HepG2 (cell line): ENCODE results near the gene MKS1. TPM values are rescaled to one million over a fixed set of nuclear protein-coding genes. Genes with fewer than 3 reads are reported as not detected.
A peak's percentile ranks its signal among the peaks of the same experiment; 100 is the strongest.

Source experiments
- ARNTL ChIP-seq: sonication (generic); formaldehyde crosslinking; IDR thresholded peaks from 2 replicates; pipeline ENCODE4 v1.4.0; 2020; ENCODE audit warnings: mild to moderate bottlenecking, missing genetic modification reagents
- CREM ChIP-seq, 2 experiments: sonication (generic) in 1 of 2; formaldehyde crosslinking in 1 of 2; IDR thresholded peaks; 2 replicates each; pipeline versions ENCODE4 v1.4.0 to v1.6.1; 2016 to 2020; ENCODE audit warnings: antibody characterized with exemption in 1 of 2, mild to moderate bottlenecking in 1 of 2, missing genetic modification reagents in 1 of 2
- DPF2 ChIP-seq: sonication (generic); formaldehyde crosslinking; IDR thresholded peaks from 2 replicates; pipeline ENCODE4 v1.4.0; 2020; ENCODE audit warnings: mild to moderate bottlenecking, low read depth, missing genetic modification reagents, borderline replicate concordance
- EP300 ChIP-seq, 3 experiments: sonication (generic) in 1 of 3; formaldehyde crosslinking in 1 of 3; IDR thresholded peaks; 2 replicates each; pipeline versions ENCODE4 v1.5.1 to v1.6.1; 2011 to 2020; ENCODE audit warnings: low read depth in 2 of 3, low read length in 2 of 3, borderline replicate concordance in 1 of 3, improper control_type of control experiment in 1 of 3, mild to moderate bottlenecking in 1 of 3, missing genetic modification reagents in 1 of 3, moderate library complexity in 1 of 3
- HOXA9 ChIP-seq: sonication (generic); formaldehyde crosslinking; IDR thresholded peaks from 2 replicates; pipeline ENCODE4 v1.8.1; 2022; ENCODE audit warnings: missing genetic modification reagents, mild to moderate bottlenecking, moderate library complexity, borderline replicate concordance
- NBN ChIP-seq: fragments of 450-650 bp; conservative IDR thresholded peaks from 2 replicates; pipeline ENCODE4 v1.6.1; 2017
- NFYB ChIP-seq: sonication (generic); formaldehyde crosslinking; IDR thresholded peaks from 2 replicates; pipeline ENCODE4 v1.4.0; 2020; ENCODE audit warnings: missing genetic modification reagents
- SIN3A ChIP-seq: IDR thresholded peaks from 2 replicates; pipeline ENCODE4 v1.6.1; 2011; ENCODE audit warnings: low read depth, mild to moderate bottlenecking, control low read depth, low read length, borderline replicate concordance
- SP1 ChIP-seq, 2 experiments: fragments of 450-650 bp in 1 of 2; sonication (generic) in 1 of 2; formaldehyde crosslinking in 1 of 2; IDR thresholded peaks; 2 replicates each; pipeline versions ENCODE4 v1.4.0 to v1.6.1; 2016 to 2020; ENCODE audit warnings: missing genetic modification reagents in 1 of 2
- TBX3 ChIP-seq: fragments of 450-650 bp; IDR thresholded peaks from 2 replicates; pipeline ENCODE4 v1.6.1; 2017; ENCODE audit warnings: antibody characterized with exemption, mild to moderate bottlenecking, inconsistent platforms, borderline replicate concordance
- TCF7 ChIP-seq: sonication (generic); IDR thresholded peaks from 2 replicates; pipeline ENCODE4 v1.6.1; 2016; ENCODE audit warnings: antibody characterized with exemption, low read depth
- ZBTB21 ChIP-seq: sonication (generic); formaldehyde crosslinking; IDR thresholded peaks from 2 replicates; pipeline ENCODE4 v1.4.0; 2020; ENCODE audit warnings: missing genetic modification reagents
- ZFP41 ChIP-seq: sonication (generic); formaldehyde crosslinking; IDR thresholded peaks from 2 replicates; pipeline ENCODE4 v1.4.0; 2020; ENCODE audit warnings: mild to moderate bottlenecking, missing genetic modification reagents, borderline replicate concordance
- ZFP82 ChIP-seq: sonication (generic); formaldehyde crosslinking; IDR thresholded peaks from 2 replicates; pipeline ENCODE4 v1.5.1; 2020; ENCODE audit warnings: mild to moderate bottlenecking, missing genetic modification reagents, borderline replicate concordance
- ZMYM4 ChIP-seq: sonication (generic); formaldehyde crosslinking; IDR thresholded peaks from 2 replicates; pipeline ENCODE4 v1.8.1; 2023; ENCODE audit warnings: mild to moderate bottlenecking, missing genetic modification reagents
- ZNF350 ChIP-seq: sonication (generic); formaldehyde crosslinking; IDR thresholded peaks from 2 replicates; pipeline ENCODE4 v1.4.0; 2020; ENCODE audit warnings: mild to moderate bottlenecking, low read depth, missing genetic modification reagents, borderline replicate concordance
- ZNF431 ChIP-seq: sonication (generic); formaldehyde crosslinking; IDR thresholded peaks from 2 replicates; pipeline ENCODE4 v1.9.0; 2022; ENCODE audit warnings: missing genetic modification reagents, low read depth, mild to moderate bottlenecking, borderline replicate concordance
- ZNF441 ChIP-seq: sonication (generic); formaldehyde crosslinking; IDR thresholded peaks from 2 replicates; pipeline ENCODE4 v1.7.0; 2021; ENCODE audit warnings: missing genetic modification reagents, borderline replicate concordance
- ZNF781 ChIP-seq: sonication (generic); formaldehyde crosslinking; IDR thresholded peaks from 2 replicates; pipeline ENCODE4 v1.5.1; 2020; ENCODE audit warnings: borderline replicate concordance, mild to moderate bottlenecking, missing genetic modification reagents; ENCODE audit errors: not compliant biosample characterization
- polyA plus RNA-seq, 8 experiments: library from polyadenylated mRNA; depleted of rRNA in 3 of 8; stranded (reverse) in 7 of 8; unstranded in 1 of 8; fragments of >200 nt; fragmentation: Illumina TruSeq in 4 of 8; extraction: Trizol in 4 of 8; gene quantifications; 2 replicates each; pipeline versions ENCODE4 v1.2.1 to v1.2.3, GENCODE V29; 2011 to 2016; ENCODE audit warnings: low read depth in 4 of 8, missing spikeins in 1 of 8, mixed read lengths in 1 of 8; ENCODE audit not compliant: insufficient read depth in 1 of 8
- total RNA-seq, 5 experiments: library from RNA; depleted of rRNA; stranded (reverse); fragments of >200 nt; fragmentation: Illumina TruSeq; extraction: Trizol; gene quantifications; 2 replicates each; pipeline ENCODE4 v1.2.3, GENCODE V29; 2016; ENCODE audit warnings: low read depth in 1 of 5
- TF ChIP-seq, protein P1 (sequence below): sonication (generic); formaldehyde crosslinking; conservative IDR thresholded peaks from 2 replicates; pipeline ENCODE4 v1.4.0; 2020; ENCODE audit warnings: missing genetic modification reagents
- TF ChIP-seq, protein P2 (sequence below): sonication (generic); formaldehyde crosslinking; IDR thresholded peaks from 2 replicates; pipeline ENCODE4 v1.5.0; 2020; ENCODE audit warnings: mild to moderate bottlenecking, missing genetic modification reagents
- TF ChIP-seq, protein P3 (sequence below): sonication (generic); formaldehyde crosslinking; IDR thresholded peaks from 2 replicates; pipeline ENCODE4 v1.4.0; 2020; ENCODE audit warnings: missing genetic modification reagents
- TF ChIP-seq, protein P4 (sequence below): sonication (generic); formaldehyde crosslinking; IDR thresholded peaks from 2 replicates; pipeline ENCODE4 v1.4.0; 2020; ENCODE audit warnings: mild to moderate bottlenecking, low read depth, missing genetic modification reagents

Gene MKS1
- total and polyA plus RNA-seq, 2 of the 13 experiments (the other 11 are each of a cell fraction or from before 2014, with no cell fraction given), result 16.1 to 26.3 TPM

DNA sequence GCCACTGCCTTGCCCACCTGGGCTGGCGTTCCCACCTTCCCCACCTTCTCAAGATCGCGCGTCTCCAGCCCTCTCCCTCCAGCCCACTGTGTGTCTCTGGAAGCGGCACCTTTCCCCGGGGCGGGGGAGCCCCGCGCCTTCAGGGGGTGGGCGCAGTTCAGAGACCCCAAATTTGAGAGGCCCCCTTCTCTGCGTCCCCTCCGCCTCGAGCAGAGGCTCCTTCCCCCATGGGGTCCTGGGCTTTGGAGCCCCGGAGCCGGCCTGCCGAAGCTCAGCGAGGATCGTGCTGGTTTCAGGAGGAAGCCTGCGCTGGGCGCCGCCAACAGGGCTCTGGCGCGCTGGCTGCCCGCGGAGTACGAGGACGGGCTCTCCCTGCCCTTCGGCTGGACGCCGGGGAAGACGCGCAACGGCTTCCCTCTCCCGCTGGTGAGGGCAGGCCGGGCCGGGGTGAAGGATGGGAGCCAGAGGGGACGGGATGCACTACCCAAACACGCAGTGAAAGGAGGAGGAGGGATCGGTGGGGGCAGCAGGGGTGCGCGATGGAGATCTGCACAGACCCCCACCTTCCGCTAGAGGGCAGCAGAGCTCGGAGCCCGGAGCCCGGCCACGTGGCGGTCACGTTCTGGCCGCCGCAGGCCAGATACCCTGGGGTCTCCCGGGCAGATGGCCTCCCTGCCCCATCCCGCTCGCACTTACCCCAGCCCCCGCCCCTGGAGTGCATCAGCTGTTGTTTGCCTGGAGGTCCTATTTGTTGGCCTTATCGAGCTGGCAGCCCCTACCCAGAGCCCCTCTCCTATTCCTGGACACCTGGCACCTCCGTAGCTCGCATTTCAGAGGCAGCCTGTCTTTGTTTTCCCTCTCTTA, 30.4 kb upstream of the MKS1 start (continued):
- TF ChIP-seq, protein P1, sequence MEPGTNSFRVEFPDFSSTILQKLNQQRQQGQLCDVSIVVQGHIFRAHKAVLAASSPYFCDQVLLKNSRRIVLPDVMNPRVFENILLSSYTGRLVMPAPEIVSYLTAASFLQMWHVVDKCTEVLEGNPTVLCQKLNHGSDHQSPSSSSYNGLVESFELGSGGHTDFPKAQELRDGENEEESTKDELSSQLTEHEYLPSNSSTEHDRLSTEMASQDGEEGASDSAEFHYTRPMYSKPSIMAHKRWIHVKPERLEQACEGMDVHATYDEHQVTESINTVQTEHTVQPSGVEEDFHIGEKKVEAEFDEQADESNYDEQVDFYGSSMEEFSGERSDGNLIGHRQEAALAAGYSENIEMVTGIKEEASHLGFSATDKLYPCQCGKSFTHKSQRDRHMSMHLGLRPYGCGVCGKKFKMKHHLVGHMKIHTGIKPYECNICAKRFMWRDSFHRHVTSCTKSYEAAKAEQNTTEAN (CRISPR knock-in tag), result peak; percentile 88
- TF ChIP-seq TCF7 (no peak), SIN3A (no peak), ARNTL (CRISPR knock-in tag) (peak; percentile 61; the same call in 1 of the 2 replicates), ZNF350 (CRISPR knock-in tag) (peak; percentile 69), CREM (IDR thresholded peaks at IDR 0.05) (no peak), CREM (CRISPR knock-in tag; IDR thresholded peaks at IDR 0.05) (no peak), SP1 (IDR thresholded peaks at IDR 0.05) (no peak), SP1 (CRISPR knock-in tag; IDR thresholded peaks at IDR 0.05) (no peak), ZMYM4 (CRISPR knock-in tag) (peak; percentile 48; the same call in 1 of the 2 replicates), HOXA9 (peak; percentile 76; the same call in 1 of the 2 replicates), TBX3 (no peak), ZFP41 (CRISPR knock-in tag) (peak; percentile 90; the same call in 1 of the 2 replicates), ZNF781 (CRISPR knock-in tag) (peak; percentile 94), ZNF431 (CRISPR knock-in tag) (peak; percentile 77; the same call in 1 of the 2 replicates), EP300 (IDR thresholded peaks at IDR 0.05; ENCODE audit: low read depth in 2 of 2, low read length in 2 of 2) (no peak), EP300 (CRISPR knock-in tag; IDR thresholded peaks at IDR 0.05; ENCODE audit: borderline replicate concordance) (peak; percentile 32; the same call in 1 of the 2 replicates), NFYB (CRISPR knock-in tag) (peak; percentile 6; the same call in 1 of the 2 replicates), ZBTB21 (no peak), ZNF441 (CRISPR knock-in tag) (no peak), ZFP82 (no peak; the same call in 1 of the 2 replicates), NBN (no peak), DPF2 (no peak)
- TF ChIP-seq, protein P2, sequence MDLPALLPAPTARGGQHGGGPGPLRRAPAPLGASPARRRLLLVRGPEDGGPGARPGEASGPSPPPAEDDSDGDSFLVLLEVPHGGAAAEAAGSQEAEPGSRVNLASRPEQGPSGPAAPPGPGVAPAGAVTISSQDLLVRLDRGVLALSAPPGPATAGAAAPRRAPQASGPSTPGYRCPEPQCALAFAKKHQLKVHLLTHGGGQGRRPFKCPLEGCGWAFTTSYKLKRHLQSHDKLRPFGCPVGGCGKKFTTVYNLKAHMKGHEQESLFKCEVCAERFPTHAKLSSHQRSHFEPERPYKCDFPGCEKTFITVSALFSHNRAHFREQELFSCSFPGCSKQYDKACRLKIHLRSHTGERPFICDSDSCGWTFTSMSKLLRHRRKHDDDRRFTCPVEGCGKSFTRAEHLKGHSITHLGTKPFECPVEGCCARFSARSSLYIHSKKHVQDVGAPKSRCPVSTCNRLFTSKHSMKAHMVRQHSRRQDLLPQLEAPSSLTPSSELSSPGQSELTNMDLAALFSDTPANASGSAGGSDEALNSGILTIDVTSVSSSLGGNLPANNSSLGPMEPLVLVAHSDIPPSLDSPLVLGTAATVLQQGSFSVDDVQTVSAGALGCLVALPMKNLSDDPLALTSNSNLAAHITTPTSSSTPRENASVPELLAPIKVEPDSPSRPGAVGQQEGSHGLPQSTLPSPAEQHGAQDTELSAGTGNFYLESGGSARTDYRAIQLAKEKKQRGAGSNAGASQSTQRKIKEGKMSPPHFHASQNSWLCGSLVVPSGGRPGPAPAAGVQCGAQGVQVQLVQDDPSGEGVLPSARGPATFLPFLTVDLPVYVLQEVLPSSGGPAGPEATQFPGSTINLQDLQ (CRISPR knock-in tag), result no peak
- TF ChIP-seq, protein P3, sequence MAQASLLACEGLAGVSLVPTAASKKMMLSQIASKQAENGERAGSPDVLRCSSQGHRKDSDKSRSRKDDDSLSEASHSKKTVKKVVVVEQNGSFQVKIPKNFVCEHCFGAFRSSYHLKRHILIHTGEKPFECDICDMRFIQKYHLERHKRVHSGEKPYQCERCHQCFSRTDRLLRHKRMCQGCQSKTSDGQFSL (CRISPR knock-in tag), result peak; percentile 57; the same call in 1 of the 2 replicates
- TF ChIP-seq, protein P4, sequence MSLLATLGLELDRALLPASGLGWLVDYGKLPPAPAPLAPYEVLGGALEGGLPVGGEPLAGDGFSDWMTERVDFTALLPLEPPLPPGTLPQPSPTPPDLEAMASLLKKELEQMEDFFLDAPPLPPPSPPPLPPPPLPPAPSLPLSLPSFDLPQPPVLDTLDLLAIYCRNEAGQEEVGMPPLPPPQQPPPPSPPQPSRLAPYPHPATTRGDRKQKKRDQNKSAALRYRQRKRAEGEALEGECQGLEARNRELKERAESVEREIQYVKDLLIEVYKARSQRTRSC (CRISPR knock-in tag), result no peak
